ENCODE measurements around the gene SPTLC3.
A peak's percentile ranks its signal among the peaks of the same experiment; 100 is the strongest.
"Not testable (repeated sequence)": the region's sequence is repeated elsewhere in the genome, so short reads cannot be mapped to it uniquely, and the experiment has no call there.

The SPTLC3 gene

DNA sequence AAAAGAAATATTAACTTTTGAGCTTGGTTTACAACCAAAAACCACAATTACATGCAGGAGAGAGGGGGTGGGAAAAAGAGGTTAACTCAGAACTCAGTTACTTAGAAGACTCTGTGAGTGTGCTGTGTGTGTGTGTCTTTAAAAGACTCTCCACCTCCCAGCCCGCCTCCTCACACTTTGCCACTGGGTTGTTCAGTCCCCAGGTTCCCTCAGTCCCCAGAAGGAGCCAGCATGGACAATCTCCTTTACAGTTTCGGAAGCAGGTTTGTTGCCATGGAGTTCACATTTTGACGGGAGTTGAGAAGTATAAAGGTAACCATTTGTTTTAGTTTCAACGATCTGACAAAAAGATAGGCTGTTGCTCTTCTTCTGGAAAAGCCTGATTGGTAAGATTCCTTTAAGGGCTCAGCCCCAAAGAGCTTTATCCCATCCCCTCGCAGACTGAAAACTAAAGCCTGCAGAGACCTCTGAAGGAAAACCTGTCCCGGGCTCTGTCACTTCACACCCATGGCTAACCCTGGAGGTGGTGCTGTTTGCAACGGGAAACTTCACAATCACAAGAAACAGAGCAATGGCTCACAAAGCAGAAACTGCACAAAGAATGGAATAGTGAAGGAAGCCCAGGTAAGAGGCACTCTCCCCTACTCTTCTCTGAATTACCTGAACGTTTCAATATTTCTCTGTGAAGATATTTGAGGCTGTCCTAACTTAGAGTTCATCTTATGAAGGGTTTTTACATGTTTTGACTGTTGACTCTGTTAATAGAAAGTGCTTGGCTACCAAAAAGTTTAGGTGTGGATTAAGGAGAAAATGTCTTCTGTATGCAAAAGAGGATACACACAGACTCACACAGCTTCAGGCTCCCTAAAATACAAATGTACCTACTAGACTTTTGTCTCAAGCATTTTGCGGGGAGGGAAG, at the start of gene SPTLC3:
SPTLC3 (plus strand) TSS at position 212 of the 921 bp plus-strand sequence; CDS start at position 508, 296 bp downstream.
- no peak for DNase-seq

DNA sequence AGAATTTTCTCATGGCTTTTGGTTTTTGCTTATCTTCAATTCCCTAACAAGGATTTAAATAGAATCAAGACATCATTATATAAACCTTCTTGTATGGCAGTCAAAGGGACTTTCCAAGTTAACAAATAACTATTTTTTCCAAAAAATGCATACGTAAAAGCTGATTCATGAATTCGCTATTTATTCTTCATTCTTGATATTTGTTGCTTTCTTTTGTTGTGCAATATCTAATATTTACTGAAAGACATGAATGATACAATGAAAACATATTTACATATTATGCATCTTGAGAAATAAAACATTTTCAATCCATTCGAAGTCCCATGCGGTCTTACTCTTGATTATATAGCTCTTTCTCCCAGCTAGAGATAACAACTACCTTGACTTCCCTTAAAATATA, 47.0 kb upstream of the SPTLC3 start:
- no peak for DNase-seq

DNA sequence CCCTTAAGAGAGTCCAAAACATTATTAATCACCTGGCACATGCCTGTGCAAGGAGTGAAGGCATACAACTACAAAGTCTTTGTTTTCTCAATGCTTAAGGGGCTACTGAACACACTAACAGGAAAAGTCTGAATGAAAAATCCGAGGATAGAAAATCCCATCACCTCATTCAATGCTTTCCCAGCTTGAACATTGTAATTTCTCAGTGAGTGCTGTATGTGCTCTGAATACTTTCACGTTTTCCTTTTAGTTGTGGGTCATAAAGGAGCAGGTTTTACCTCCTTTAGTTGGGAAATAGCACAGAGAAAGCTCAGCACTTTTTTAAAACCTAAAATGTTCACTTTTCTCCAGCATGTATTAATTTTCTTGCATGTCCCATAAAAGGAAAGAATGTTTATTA, 45.9 kb upstream of the SPTLC3 start:
- no peak for DNase-seq

DNA sequence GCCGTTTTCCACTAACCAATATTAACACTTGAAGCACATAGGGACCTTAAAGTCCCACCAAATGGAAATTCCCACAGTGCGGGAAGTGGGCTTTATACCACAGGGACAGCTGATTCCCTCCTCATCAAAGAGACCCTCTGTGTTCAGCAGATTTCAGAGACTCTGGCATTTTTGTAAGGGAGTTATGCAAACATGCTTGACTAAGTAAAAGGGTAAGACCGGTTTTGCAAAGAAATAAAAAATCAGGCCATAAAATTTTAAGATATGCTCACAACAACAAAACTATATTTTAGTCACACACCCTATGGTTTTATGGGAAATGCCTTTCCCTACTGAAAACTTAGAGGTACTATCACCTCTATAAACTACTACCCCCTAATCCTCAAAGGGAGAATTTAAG, 45.4 kb upstream of the SPTLC3 start:
- no peak for DNase-seq

DNA sequence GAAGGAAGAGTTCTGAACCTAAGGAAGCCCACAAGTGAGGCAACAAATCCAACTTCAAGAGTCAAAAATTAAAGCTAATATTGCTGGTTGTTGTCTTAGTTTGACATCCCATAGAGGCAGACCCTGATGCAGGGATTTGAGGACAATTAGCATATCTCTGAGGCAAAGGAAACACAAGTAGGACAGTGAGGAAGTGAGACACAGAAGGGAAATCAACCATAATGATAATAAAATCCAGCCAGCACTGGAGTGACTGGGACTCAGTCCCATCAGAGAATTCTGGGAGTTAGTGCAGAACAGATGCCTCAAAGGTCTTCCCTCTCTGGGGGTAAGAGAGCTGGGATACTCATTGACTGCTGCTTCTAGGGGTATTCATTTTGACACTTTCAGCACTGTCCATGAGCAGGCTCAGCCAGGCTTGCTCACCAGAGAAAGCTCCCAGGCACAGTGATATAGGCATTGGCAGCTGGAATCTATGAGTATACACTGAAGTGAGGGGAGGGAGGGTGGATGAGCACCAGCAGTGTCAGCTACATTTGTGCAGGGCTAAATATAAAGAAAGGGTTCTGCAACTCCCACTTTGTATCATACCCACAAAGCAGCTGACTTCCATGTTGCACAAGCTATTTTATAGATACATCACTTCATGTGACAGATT, 43.4 kb upstream of the SPTLC3 start:
- DNase-seq, result peak; percentile 4

DNA sequence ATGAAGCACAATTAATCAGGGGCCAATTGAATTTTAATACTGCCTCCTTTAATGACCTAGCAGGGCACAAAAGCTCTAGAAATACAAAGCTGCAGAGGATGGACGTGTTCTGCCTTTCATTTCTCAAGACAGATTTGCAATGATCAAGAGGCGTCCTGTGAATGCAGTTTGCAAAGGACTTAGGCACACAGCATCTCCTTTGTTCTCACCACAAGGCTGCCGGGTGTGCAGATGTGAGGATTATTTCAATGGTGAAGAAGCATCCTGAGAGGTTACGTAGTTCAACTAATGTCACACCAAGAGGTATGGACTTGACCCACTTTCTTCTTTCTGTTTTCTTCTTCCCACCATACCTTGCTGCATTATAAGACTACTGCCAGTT, 42.9 kb upstream of the SPTLC3 start:
- DNase-seq, result peak; percentile 39

DNA sequence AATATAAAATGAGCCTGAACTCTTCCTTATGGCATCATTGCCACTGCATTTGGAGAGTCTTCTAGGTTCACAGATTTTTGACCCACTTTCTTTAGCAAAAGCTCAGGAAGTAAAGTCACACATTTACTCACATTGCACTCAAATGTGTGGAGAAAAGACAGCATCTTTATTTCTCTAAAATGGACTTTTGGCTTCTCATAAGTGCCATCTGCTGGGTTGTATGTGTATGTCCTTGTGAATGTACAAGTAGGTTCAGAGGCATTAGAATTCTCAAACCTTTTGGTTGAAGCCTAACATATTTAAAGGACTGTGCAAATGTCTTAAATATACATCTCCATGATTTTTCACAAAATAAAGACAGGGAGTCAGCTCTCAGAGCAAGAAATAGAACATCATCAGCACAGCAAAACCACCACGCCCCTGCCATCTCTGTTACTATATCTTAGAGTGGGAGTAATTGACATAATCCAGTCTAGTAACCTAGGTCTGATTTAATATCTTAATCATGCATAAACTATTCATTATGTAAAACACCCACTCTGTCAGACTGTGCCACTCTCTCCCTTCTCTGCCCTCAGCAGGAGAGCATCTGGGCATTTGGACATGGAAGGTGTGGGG, 42.2 kb upstream of the SPTLC3 start:
- DNase-seq, result peak; percentile 17

DNA sequence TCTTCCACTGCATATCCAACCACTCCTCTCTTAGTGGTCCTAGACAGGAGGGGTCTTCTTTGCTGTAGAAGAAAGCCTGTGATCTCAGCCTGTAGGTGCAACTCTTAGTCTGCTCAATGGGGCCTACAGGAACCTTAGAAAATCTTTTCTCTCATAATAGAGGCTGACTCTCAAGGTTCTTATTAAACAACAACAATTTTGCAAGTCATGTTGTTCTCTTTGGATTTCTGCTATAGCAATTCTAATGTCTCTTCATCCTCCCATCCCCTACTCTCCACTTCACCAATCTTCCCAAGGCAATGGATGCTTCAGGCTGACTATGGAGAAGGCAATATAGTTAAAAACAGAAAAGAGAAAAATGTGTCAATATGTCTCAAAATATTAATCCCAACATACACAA, 40.8 kb upstream of the SPTLC3 start:
- DNase-seq, result no peak

DNA sequence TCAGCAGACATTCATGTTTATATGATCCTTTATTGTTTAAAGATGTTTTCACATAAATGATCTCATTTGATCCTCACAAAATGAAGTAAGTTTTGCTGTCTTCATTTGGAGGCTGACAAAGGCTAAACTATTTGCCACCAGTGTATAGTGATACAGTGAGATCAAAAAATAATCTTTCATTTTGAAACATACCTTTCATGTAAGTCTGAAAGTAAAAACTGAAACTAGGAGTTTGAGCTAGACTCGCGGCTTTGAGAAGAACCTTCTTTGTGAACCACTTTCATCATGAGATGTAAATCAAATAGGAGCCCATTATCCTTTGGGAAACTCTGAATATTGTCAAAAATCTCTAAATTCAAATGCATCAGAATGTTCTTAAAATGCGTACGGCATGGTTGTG, 40.3 kb upstream of the SPTLC3 start:
- DNase-seq, result no peak

DNA sequence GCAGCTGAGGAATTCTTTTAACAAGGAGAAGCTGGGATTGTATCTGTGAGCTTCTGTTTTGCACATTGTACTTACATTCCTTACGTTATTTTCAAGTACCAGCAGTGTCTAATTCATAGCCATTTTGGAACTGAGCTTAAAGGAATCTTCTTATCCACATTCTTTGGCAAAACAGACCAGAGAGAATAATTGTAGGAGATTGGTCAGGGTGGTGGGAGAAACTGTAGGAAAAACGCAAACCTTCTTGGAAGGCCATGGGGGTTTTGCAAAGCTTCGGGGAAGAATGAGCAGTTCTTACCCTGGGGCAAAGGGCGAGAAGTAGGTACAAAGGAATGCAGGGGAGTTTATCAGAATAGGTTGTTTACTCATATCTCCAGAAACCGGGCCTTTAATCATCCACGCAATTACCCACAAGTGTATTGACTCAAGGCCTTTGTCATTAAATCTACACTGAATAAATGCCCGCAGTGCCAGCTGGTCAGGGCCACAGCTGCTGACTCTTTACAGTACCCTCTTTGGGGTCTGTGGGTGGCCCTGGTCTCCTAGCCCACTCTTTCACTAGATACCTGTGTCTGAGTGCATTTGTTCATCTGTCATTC, 39.6 kb upstream of the SPTLC3 start:
- no peak for DNase-seq

DNA sequence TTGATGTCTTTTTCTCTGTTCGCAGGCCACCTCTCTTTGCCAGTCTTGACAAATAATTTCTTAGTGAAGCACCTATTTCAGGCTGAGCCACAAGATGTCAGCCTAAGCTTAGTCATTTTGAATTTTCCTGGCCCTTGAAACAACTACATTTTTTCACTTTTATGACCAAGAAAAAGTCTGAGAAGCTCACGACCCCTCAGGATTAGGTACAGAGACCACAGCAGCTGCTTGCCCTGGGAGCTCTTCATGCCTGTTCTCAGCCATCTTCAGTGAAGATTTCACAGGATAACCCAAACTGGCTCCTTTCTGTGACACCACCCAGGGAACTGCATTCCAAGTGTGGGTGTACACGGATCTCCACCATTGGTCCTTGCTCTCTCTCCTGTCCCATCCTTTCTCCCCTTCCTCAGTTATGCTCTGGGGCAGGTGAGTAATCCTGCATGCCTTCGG, 38.4 kb upstream of the SPTLC3 start:
- peak; percentile 26 for DNase-seq

DNA sequence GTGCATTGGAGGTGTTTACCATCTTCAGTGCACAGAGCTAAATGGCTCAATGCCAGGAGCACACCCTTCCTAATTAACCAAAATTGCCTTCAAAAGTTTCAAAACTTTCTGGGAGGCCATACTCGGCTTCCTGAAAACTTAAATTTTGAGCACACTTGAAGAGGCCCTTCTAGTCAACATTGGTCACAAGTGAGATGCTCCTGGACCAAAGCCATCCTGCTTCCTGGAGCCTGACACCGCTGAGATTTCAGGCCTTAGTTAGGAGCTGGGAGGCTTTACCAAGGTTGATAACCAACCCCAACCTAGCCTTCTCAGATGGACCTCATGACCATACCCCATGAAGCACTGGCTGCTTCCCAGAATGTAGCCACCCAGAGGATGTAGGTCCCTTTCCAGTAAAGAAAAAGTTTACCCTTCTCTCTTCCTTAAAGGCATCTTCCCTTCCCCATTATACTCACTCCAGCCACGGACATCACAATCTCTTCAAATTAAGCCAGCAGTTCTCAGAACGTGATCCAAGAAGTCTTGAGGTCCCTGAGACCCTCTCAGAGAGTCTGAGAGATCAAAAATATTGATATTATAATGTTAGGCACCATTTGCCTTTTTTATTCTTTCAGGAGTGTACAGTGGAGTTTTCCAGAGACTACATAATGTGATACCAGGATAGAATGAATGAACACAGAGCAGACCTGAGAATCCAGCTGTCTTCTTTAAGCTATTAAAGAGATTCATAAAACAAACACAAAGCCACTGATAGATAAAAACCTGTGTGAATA, 32.8 kb upstream of the SPTLC3 start:
- no peak for DNase-seq

DNA sequence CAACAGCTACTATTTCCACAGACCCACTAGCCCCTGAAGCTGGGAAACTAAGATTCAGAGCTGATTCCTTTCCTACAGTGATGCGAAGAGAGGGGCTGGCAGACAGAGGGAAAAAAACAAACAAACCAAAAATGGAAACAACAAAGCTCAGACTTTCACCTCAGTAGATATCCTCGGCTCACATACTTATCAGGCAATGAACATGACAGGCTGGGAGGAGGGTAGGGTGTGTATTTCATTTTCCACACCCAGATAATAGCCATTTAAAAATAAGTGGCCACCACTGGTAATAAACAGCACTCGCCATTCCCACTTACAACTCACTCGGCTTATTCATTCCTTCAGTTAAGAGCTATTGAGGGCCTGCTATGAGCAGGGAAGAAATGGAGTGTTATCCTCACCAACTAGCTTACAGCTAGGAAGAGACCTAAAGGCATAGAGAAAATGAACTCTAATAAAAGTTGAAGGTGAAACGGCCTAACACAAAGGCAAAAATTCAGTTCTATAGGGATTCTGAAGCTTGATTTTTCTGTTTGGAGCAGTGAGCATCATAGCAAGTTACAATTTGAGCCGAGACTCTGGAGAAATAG, 32.0 kb upstream of the SPTLC3 start:
- DNase-seq, result no peak

DNA sequence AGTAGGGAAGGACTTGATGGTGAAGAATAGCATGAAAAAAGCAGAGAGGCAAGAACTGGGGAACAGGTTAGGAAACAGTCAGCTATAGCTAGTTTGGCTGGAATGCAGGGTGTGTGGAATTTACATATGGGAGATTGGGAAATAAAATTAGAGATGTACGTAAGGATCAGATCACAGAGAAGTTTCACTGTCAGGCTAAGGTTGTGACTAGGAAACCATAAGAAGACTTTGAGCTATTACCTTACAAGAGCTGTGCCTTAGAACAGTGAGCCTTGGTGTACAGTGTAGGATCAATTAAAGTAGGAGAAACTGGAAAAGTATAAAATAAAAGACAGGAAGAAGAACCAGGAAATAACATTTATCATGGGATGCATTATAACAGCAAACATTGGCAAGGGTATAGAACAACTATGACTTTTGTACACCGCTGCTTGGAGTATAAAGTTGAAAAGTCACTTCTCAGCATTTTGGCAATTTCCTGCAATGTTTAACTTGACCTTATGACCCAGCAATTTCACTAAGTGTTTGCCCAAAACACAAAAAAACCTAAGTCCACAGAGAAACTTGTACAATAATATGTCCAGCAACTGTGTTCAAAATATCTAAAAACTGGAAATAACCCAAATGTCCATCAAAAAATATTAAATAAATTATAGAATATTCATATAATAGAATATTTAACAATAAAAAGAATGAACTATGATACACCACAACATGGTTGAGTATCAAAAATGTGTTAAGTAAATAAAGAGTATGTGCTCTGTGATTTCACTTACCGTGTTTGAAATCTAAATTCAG, 31.2 kb upstream of the SPTLC3 start:
- DNase-seq, result no peak

DNA sequence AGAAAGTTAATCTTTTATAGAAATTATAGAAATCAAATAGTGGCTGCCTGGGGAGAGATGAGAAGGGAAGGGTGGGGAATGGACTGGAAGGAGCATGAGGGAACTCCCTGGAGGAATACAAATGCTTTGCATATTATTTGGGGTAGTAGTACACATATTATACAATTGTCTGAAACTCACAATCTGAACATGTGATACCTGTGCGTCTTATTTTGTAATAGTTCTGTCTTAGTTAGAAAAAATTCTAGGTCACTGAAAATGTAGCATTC, 30.7 kb upstream of the SPTLC3 start:
- DNase-seq, result no peak

DNA sequence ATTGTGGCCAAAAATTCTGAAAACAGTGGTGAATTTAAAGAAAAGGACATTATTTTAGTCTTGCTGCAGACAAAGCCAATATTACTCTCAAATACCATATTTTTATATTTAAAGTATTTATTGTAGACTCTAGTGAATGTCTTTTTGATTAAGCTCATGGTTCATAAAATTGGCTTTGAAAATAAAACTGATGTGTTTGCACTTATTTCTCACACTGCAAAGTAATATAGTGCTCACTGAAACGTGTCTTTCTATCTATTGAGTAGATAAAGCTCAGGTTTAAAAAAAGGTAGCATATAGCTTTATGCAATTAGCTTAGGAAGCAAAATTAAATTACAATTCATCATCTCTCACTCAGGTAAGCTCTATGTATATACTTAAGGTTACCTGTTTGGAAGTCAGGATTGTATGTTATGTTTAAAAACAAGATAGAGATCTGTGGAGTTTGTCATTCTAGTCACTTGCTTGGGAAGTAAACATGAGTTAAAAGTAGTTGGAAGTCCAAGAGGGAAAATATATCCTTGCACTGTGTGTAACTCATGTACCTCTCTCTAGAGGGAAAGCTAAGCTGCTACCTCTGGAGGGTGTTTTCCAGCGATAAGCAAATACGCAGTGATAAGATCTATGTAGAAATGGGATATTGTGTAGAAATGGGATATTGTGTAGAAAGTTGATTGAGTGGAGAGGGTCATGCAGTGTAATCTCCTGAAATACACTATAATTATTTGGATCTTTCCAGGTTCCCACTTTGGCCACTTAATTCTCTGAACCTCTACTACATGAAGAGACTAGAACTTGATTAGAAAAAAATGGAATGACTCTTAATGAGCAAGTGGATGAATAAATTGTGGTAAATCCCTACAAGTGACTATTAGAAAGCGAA, 29.9 kb upstream of the SPTLC3 start:
- no peak for DNase-seq

DNA sequence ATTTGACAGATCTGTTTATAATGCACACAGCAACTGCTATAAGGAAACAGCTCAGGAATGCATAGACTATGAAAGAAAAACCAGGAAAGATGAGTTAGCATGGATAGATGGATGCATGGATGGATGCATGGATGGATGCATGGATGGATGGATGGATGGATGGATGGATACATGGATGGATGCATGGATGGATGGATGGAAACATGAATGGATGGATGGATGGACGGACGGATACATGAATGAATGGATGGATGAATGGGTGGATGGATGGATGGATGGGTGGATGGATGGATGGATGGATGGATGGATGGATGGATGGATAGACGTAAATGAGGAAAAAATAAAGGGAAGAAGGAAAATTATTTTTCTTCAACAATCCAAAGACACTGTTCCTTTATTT, 29.1 kb upstream of the SPTLC3 start:
- not testable (repeated sequence) for DNase-seq

DNA sequence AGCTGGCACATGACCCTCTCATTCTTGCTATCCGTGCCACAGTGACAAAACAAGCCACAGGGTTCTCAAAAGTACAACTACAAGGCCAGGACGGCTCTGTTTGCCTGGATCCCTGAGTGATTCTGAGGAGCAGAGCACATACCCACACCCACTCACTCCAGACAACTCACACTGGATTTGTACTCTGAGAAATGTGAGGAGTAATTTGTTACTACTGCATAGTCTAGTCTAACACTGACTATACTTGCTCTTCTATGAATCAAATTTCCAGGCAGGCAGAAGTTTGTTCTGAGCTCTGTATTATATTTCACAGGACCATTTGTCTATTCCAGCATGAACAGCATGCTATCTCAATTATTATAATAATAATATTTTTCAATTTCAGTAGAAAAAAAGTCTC, 26.7 kb upstream of the SPTLC3 start:
- DNase-seq, result no peak

DNA sequence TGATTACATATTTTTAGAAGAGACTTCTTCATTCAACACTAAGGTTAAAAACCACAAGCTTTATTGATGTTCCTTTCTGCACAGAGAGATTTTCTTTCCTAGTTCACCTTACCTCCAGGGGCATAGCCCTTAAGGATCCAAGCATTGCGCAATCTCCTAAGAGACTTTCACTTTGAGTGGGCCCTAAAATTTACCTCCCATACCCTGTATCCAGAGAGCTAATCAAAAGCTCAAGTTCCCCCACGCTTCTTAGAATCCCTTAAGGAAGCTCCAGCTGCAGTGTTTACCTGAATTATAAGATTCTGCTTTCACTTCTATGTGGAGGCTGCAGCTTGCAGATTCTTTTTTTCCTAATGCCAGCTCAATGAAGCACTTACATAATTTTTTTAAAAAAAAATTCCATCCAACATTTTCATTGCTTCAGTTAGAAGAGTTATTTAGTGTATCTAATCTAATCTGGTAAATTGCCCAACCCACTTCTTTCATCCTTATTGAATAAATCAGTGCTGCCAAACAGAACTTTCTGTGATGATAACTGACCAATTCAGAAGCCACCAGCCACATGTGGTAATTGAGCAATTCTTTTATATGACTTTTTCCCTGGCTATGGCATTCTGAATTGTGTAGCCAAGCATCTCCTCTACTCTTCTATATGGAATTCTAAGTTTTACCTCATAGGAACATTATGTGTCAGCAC, 24.6 kb upstream of the SPTLC3 start:
- no peak for DNase-seq

DNA sequence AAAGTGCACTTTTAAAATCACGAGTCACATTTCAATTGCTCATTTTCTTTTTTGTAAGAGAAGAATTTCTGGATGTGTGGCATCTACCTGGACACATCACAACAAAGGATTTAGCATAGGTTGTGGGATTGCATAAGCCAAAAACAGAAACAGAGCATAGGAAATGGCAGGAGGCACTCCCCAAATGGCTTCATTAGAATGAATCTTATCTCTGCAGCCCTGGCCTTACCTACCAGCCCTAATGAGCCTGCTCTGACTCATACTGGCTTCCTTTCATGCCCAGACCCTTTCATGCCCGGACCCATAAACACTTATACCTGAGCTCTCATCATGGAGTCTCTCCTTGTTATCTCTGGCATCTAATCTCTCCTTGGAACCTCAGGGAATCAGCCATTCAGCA, 23.9 kb upstream of the SPTLC3 start:
- no peak for DNase-seq

All from retina (tissue), 1 donor.